D721Med (cell line): ENCODE measurements around the gene STYXL2.
A peak's percentile ranks its signal among the peaks of the same experiment; 100 is the strongest.

Experiments
- DNase-seq: peaks from one replicate; pipeline ENCODE4 v3.0.0; 2011; ENCODE audit warnings: low spot score; ENCODE audit not compliant: insufficient read length
- FAIRE-seq: peaks from 2 replicates; lab custom pipeline; 2011; peaks lifted over from hg19 to GRCh38; lab: Jason Lieb, UNC
- TF ChIP-seq, protein P1 (sequence below): IDR thresholded peaks from 2 replicates; pipeline ENCODE4 v1.5.1; 2012; ENCODE audit warnings: mild to moderate bottlenecking, control low read depth; ENCODE audit not compliant: insufficient read depth; ENCODE audit errors: missing control alignments

STYXL2 gene

DNA sequence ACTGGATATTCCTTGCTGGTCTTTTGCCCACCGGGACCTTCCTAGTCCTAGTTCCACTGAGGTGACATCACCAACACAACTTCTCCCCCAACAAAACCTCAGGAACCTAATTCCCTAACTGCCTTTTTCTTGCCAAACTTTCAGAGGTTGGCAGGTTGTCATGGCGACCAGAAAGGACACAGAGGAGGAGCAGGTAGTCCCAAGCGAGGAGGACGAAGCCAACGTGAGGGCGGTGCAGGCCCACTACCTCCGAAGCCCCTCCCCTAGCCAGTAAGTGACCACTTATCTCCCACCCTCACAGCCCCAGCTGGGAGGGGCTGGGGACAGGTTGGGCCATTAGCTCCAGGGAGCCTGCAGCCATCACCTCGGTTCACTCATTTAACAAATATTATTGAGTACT, 815 bp downstream of the STYXL2 start:
- FAIRE-seq: no peak

DNA sequence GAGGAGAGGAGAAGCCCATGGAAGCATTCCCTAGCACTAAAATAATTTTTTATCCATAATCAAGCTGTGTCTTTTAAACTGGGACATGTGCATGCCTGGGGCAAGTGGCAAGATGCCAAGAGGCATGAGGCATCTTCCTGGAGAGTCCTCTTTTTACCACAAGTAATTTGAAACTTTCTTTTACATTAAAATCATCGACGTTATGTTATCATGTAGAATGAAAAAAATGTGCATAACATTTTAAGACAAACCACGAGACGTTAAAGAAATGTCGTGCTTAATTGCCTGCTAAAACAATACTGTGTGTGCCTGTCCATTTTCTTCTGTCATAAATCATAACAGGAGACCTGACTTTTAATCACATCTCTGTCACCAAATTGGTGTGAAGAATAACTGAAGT, 1.5 kb downstream of the STYXL2 start:
- FAIRE-seq (no peak), DNase-seq (no peak)
- TF ChIP-seq, protein P1, sequence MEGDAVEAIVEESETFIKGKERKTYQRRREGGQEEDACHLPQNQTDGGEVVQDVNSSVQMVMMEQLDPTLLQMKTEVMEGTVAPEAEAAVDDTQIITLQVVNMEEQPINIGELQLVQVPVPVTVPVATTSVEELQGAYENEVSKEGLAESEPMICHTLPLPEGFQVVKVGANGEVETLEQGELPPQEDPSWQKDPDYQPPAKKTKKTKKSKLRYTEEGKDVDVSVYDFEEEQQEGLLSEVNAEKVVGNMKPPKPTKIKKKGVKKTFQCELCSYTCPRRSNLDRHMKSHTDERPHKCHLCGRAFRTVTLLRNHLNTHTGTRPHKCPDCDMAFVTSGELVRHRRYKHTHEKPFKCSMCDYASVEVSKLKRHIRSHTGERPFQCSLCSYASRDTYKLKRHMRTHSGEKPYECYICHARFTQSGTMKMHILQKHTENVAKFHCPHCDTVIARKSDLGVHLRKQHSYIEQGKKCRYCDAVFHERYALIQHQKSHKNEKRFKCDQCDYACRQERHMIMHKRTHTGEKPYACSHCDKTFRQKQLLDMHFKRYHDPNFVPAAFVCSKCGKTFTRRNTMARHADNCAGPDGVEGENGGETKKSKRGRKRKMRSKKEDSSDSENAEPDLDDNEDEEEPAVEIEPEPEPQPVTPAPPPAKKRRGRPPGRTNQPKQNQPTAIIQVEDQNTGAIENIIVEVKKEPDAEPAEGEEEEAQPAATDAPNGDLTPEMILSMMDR: no peak

More for the DNA sequence above, 815 bp downstream of the STYXL2 start:
- TF ChIP-seq, protein P1: no peak
- no peak for DNase-seq

DNA sequence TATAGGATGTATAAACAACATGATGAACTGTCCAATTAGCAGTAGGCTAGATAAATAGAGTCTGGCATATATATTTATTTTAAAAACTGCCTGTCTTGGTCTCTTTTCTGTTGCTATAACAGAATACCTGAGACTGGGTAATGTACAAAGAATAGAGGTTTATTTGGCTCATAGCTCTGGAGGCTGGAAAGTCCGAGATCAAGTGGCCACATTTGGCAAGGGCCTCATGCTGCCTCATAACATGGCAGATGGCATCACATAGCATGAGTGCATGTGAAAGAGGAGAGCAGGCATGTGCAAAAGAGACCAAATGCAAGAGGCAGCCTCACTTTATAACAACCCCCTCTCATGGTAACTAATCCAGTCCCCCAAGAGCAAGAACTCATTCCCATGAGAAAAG, 6.0 kb downstream of the STYXL2 start:
- FAIRE-seq (no peak), DNase-seq (no peak)
- TF ChIP-seq, protein P1: no peak

DNA sequence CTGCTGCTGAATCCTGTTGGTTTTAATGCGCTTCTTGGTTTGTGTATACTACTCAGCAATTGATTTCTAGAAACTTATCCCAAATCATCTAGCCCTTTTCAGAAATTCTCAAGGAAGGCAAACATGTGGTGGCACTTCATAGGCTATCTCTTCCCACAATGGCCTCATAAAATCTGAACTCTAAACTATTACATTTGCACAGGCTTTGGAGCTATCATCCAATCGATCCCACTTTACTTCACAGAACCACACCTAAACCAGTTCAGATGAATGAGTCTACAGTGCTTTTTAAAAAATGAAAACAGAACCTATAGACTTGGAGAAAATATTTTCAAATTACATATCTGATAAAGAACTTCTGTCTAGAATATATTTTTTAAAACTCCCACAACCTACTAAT, 6.9 kb downstream of the STYXL2 start:
- TF ChIP-seq, protein P1: no peak
- no peak for FAIRE-seq

DNA sequence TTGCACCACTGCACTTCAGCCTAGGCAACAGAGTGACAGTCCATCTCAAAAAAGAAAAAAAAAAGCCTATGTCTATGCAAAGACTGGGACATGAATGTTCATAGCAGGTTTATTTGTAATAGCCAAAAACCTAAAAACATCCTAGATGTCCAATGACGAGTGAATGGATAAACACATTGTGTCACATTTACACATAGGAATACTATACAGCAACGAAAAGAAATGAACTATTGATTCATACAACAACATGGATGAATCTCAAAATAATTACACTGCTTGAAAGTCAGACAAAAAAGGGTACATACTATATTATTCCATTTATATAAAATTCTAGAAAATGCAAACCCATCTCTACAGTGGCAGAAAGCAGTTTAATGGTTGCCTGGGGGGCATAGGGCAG, 7.9 kb downstream of the STYXL2 start:
- FAIRE-seq (peak; percentile 38), DNase-seq (no peak)
- TF ChIP-seq, protein P1: no peak

More for the DNA sequence above, 6.9 kb downstream of the STYXL2 start:
- no peak for DNase-seq

DNA sequence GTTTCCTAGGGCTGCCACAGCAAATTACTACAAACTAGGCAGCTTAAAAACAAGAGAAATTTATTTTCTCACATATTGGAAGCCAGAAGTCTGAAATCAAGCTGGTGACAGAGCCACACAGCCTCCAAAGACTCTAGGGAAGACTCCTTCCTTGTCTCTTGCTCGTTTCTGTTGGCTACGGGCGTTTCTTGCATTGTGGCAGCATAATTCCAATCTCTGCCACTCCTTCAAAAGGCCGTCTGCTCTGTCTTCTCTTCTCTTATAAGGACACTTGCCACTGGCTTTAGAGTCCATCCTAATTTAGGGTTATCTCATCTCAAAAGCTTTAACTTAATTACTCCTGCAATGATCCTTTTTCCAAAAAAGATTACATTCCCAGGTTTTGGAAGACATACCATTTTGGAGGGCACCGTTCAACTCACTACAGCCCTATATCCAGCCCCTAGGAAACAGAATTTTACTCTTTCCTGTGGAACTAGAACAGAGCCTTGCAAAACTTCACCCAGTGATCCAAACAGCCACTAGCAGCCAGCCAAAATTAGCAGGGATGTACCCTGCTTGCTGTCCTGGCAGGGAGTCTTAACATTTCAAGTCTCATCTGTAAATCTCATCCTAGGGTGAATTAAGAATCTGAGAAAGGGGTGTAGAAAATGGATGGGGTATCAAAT, 9.2 kb downstream of the STYXL2 start:
- TF ChIP-seq, protein P1: no peak
- FAIRE-seq: no peak
- no peak for DNase-seq

DNA sequence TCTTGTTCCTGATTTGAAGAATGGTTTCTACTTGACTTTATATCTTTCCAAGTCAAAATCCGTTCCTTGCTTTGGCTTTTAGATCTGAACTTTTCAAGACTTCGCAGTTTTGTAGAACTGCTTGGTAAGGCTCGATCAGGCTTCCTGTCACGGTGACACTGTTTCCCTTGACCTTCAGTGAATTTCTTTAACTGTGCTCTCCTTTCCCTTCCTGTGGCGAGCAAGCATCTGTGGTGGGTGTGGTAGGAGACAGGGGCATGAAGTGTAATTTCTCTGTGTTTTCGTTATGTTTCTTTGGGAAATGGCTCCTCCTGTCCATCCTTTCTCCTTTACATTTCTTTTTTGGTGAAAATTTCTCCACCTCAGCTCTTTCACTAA, 10.4 kb downstream of the STYXL2 start:
- no peak for FAIRE-seq
- TF ChIP-seq, protein P1: no peak
- no peak for DNase-seq
